Measurements from ENCODE around the gene RNF225. TPM values are rescaled to one million over a fixed set of nuclear protein-coding genes. Genes with fewer than 3 reads are reported as not detected.

The RNF225 gene
- polyA plus RNA-seq, 1 of the 3 experiments (the other 2 are of a cell fraction), result 0.13 TPM

DNA sequence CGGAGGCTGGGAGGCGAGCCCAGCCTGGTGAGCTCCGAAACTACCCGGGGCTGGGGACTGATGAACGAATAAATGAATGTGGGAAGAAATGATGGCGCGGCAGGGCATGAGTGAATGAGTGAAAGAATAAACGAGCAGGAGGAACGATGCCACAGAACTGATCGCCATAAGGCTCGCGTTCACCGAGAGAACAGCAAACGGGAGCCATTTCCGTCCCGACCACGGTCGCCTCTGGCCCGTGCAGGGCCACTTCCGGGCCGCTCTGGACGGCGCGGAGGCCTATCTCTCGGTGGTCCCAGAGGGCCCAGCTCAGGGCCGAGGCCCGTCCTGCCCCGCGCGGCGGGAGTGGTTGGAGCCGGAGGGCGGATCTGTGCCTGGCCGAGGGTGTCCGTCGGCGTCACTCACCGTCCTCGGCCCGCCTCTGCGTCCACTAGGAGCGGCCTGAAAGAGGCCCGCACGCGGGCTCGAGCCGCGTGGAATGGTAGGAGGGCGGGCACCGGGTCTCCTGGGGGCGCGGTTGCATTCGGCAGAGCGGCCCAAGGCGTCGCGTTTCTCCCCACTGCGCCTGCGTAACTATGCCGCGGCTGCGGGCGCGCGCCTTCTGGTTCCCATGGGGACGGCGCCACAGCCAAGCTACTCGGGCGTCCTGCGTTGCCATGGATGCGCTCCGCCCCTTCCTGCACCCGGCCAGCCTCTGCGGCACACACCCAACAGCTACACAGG is 33.0 kb upstream of the RNF225 start, which contains the start of gene ZNF497 (continued):
- TF ChIP-seq, protein P1, sequence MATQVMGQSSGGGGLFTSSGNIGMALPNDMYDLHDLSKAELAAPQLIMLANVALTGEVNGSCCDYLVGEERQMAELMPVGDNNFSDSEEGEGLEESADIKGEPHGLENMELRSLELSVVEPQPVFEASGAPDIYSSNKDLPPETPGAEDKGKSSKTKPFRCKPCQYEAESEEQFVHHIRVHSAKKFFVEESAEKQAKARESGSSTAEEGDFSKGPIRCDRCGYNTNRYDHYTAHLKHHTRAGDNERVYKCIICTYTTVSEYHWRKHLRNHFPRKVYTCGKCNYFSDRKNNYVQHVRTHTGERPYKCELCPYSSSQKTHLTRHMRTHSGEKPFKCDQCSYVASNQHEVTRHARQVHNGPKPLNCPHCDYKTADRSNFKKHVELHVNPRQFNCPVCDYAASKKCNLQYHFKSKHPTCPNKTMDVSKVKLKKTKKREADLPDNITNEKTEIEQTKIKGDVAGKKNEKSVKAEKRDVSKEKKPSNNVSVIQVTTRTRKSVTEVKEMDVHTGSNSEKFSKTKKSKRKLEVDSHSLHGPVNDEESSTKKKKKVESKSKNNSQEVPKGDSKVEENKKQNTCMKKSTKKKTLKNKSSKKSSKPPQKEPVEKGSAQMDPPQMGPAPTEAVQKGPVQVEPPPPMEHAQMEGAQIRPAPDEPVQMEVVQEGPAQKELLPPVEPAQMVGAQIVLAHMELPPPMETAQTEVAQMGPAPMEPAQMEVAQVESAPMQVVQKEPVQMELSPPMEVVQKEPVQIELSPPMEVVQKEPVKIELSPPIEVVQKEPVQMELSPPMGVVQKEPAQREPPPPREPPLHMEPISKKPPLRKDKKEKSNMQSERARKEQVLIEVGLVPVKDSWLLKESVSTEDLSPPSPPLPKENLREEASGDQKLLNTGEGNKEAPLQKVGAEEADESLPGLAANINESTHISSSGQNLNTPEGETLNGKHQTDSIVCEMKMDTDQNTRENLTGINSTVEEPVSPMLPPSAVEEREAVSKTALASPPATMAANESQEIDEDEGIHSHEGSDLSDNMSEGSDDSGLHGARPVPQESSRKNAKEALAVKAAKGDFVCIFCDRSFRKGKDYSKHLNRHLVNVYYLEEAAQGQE (IDR thresholded peaks at IDR 0.05; ENCODE audit: low read depth, low read length), result peak; percentile 34; the same call in 1 of the 2 replicates
- TF ChIP-seq FOXJ3 (CRISPR knock-in tag; IDR thresholded peaks at IDR 0.05) (no peak), ZBTB33 (IDR thresholded peaks at IDR 0.05; ENCODE audit: borderline replicate concordance, low read depth) (no peak; the same call in 1 of the 2 replicates), NRF1 (IDR thresholded peaks at IDR 0.05; ENCODE audit: low read depth, low read length) (peak; percentile 90), YY1 (IDR thresholded peaks at IDR 0.05; ENCODE audit: low read depth) (peak; percentile 81; the same call in 1 of the 2 replicates), POLR2AphosphoS5 (IDR thresholded peaks at IDR 0.05; ENCODE audit: low read depth, low read length) (peak; percentile 83), GABPA (IDR thresholded peaks at IDR 0.05; ENCODE audit: low read depth) (peak; percentile 88), RXRA (IDR thresholded peaks at IDR 0.05; ENCODE audit: borderline replicate concordance, low read depth) (no peak), RAD21 (IDR thresholded peaks at IDR 0.05; ENCODE audit: low read length) (no peak), RFX5 (IDR thresholded peaks at IDR 0.05; ENCODE audit: low read length) (no peak), EP300 (IDR thresholded peaks at IDR 0.05; ENCODE audit: borderline replicate concordance in 1 of 2, low read depth in 1 of 2, low read length in 1 of 2) (no peak), TEAD4 (IDR thresholded peaks at IDR 0.05; ENCODE audit: borderline replicate concordance, insufficient read depth) (no peak), GATA2 (CRISPR knock-in tag; IDR thresholded peaks at IDR 0.05) (no peak), RCOR1 (IDR thresholded peaks at IDR 0.05; ENCODE audit: low read length) (no peak), FOSL2 (IDR thresholded peaks at IDR 0.05; ENCODE audit: borderline replicate concordance, low read depth) (no peak), SIN3A (IDR thresholded peaks at IDR 0.05; ENCODE audit: borderline replicate concordance, low read depth, low read length) (no peak; the same call in 1 of the 2 replicates), ELF1 (IDR thresholded peaks at IDR 0.05) (peak; percentile 70), EZH2phosphoT487 (IDR thresholded peaks at IDR 0.05; ENCODE audit: borderline replicate concordance, low read depth) (no peak), MEF2A (IDR thresholded peaks at IDR 0.05; ENCODE audit: borderline replicate concordance, low read depth) (no peak), SMC3 (IDR thresholded peaks at IDR 0.05; ENCODE audit: low read depth, low read length) (0 out of 2 replicates have a peak, but pooled peaks have one; percentile 3), JUND (IDR thresholded peaks at IDR 0.05) (no peak)
- TF ChIP-seq, protein P2, sequence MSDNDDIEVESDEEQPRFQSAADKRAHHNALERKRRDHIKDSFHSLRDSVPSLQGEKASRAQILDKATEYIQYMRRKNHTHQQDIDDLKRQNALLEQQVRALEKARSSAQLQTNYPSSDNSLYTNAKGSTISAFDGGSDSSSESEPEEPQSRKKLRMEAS (IDR thresholded peaks at IDR 0.05; ENCODE audit: low read depth), result no peak; the same call in none of the 2 replicates
- TF ChIP-seq, protein P3, sequence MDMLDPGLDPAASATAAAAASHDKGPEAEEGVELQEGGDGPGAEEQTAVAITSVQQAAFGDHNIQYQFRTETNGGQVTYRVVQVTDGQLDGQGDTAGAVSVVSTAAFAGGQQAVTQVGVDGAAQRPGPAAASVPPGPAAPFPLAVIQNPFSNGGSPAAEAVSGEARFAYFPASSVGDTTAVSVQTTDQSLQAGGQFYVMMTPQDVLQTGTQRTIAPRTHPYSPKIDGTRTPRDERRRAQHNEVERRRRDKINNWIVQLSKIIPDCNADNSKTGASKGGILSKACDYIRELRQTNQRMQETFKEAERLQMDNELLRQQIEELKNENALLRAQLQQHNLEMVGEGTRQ (IDR thresholded peaks at IDR 0.05; ENCODE audit: borderline replicate concordance, low read depth, low read length), result no peak
- TF ChIP-seq, protein P4, sequence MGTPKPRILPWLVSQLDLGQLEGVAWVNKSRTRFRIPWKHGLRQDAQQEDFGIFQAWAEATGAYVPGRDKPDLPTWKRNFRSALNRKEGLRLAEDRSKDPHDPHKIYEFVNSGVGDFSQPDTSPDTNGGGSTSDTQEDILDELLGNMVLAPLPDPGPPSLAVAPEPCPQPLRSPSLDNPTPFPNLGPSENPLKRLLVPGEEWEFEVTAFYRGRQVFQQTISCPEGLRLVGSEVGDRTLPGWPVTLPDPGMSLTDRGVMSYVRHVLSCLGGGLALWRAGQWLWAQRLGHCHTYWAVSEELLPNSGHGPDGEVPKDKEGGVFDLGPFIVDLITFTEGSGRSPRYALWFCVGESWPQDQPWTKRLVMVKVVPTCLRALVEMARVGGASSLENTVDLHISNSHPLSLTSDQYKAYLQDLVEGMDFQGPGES (IDR thresholded peaks at IDR 0.05; ENCODE audit: low read depth, low read length), result no peak

Measured in SK-N-SH (cell line).